NCI-H146 treated with DMSO at 0.1 percent for 48 hours (cell line): Measurements from ENCODE around the gene CCDC89.
"Not testable (repeated sequence)": the region's sequence is repeated elsewhere in the genome, so short reads cannot be mapped to it uniquely, and the experiment has no call there.

ENCODE experiments used
- DNase-seq: peaks from one replicate; lab custom pipeline; 2025; ENCODE audit not compliant: unreplicated experiment; lab: John Stamatoyannopoulos, UW

The CCDC89 gene

DNA sequence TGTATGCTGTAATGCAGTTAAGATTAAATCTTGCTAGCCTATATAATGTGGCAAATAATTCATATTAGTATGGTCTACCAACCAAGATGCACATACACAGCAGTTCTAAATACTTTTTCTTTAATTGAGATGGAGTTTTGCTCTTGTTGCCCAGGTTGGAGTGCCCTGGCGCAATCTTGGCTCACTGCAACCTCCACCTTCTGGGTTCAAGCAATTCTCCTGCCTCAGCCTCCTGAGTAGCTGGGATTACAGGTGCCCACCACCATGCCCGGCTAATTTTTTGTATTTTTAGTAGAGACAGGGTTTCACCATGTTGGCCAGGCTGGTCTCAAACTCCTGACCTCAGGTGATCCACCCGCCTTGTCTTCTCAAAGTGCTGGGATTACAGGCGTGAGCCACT, 31.7 kb downstream of the CCDC89 start:
- DNase-seq = not testable (repeated sequence)

- no peak for DNase-seq
These were observed 33.1 kb downstream of the CCDC89 start for GRCh38 chr11:85652786-85653447.

- no peak for DNase-seq
These were observed 34.9 kb downstream of the CCDC89 start for GRCh38 chr11:85651118-85651517.

- peak; percentile 85 for DNase-seq
These were observed 38.2 kb downstream of the CCDC89 start, which contains the start of gene TMEM126A for GRCh38 chr11:85647604-85648299. Gene TMEM126A (plus strand): TSS chr11:85647967. CDS start chr11:85650256, 2,289 bp downstream.

GRCh38 chr11:85647078-85647477, 38.9 kb downstream of the CCDC89 start:
- no peak for DNase-seq

GRCh38 chr11:85643191-85643614, 42.8 kb downstream of the CCDC89 start:
- no peak for DNase-seq

GRCh38 chr11:85634747-85635146, 51.2 kb downstream of the CCDC89 start:
- no peak for DNase-seq
